CD4-positive, alpha-beta T cell treated with Interferon gamma for 1 hour (primary cell): ENCODE results near the gene SALL4.
"Not testable (repeated sequence)": the region's sequence is repeated elsewhere in the genome, so short reads cannot be mapped to it uniquely, and the experiment has no call there.

ENCODE experiments used
- DNase-seq: peaks from one replicate; pipeline ENCODE4 v3.0.0-alpha.2; 2020

The SALL4 gene

DNA sequence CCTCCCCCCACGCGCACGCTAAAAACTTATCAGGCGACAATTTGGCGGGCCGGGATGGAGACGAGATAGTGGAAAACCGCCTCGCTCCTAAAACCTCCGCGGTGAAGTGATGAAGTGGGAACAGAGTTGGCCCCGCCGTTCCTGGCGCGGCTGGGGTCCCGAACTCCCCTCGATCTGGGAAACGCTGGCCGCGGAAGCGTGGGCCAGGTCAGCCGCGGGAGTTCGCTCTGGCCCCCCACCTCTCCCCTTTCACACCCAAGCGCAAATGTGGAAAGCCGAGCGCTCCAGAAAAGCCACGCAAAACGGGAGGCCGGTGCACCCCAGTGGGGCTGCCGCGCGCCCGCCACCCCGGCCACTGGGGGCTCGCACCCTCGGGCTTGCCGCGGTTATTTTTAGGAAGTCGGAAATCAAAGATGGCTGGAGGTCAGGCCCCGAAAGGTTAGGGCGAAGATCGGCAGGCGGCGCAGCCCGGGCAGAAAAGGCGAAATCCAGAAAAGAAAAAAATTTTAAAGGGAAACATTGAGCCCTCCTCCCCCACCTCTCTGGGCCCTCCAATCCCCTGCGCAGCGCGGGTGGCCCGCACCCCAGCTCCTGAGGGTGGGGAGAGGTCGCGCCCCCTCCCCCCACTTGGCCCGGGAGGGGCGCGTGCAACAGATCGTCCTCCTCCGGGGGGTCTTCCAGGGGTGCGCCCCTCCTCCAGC is 1.0 kb downstream of the SALL4 start:
- DNase-seq: no peak

DNA sequence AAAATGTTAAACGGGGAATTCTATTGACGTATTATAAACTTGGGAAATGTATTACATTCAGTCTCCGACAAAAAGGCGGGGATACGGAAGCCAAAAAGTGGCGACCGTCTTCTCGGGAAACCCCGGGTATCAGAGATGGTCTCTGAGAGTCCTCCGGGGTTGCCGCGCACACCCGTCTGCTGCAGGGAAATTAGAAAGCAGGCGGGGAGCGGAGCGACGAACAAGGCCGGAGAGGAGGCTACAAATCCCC is 1.5 kb downstream of the SALL4 start:
- DNase-seq: no peak

DNA sequence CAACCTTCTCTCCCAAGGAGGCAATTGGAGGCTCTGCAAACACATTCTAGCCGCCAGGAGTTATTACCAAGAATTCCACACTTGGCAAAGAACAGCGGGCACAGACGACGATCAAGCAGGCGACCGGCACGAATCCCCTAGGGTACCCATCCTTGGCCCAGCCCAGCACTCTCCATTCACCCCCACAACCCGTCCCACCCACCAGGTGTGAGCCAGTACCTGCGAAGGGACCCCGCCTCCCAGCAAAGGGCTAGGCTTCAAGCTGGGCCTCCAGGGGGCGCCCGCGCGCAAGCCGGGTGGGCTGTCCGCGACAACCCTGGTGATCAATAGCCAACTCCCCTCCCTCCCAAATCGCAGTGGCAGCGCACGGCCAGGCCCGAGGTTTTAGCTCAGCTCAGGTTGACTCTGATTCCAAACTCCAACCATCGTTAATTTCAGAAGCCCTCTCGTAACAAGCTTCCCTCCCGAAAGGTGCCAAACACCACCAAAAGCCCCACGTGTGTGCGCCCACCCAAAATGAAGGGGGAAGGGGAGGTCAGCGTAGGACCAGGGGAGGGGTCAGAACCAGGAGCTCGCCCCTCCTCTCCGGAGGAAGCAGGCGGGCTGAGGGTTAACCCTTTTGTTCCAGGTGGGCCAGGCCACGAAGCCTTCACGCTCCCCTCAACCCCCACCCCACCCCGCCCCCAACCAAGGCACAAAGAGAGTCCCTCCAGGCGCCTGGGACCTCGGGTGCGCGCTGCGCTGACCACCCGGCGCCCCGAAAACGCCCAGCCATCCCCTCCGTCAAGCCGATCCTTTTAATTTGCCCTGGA is 2.1 kb downstream of the SALL4 start:
- DNase-seq: peak; percentile 24

DNA sequence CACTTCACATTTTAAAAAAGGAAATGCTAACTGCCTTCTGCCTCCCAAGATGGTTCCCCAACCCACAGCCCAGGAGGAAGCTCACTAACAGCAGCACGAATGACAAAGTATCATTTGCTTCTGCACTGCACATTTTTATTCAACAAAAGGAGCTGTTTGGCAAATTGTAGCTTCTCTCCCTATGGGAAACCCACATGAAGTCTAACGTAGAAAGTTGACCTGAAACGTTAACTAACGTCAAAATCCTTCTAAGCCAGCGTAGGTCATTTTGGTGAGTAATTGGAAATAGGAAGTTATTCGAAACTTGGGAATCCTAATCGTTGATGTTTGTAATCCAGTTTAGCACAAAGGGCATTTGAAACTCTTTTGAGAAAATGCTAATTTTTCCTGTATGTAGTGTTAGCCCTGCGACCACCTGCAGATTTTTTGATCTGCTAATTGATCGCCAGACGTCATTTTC is 2.9 kb downstream of the SALL4 start:
- DNase-seq: no peak

DNA sequence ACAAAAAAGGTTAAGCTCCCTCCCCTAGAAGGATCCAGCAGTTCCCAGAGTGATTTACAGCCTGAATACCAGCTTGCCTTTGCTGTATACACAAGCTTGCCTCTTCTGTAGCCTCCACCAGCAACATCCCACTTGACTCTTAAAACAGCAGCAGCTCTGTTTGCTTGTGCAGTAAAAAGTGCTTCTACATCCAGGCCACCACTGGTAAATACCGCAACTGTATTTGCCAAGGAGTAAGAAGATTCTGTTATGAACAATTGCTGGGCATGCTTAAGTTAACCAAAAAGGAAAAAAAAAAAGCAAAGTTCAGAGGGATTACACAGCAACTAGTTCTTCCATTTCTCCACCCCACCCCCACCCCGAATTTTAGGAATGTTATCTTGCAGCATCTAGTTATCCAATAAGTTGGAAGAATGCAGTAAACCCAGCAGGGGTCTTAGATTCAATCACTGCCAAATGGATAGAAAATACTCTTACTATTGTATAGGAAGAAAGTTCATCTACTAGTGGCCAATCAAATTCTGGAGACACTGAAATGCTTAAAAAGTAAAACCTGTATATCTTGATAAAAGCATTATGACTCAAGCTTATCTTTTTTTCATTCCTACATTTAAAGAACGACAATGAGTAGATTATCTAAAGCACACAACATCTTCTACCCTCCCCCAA is 4.8 kb downstream of the SALL4 start:
- no peak for DNase-seq

DNA sequence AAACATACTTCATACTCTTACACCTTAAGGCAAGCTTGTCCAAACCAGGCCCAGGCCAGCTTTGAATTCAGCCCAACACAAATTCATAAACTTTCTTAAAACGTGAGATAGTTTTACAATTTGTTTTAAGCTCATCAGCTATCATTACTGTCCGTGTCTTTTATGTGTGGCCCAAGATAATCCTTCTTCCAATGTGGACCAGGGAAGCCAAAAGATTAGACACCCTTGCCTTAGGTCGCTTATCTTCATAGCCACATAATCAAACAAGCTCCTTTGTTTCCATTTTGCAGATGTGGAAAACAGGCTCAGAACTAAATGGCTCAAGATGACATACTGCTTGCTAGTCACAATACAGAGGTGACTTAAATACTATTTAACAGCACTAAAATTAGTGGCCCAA is 6.0 kb downstream of the SALL4 start:
- DNase-seq: no peak

DNA sequence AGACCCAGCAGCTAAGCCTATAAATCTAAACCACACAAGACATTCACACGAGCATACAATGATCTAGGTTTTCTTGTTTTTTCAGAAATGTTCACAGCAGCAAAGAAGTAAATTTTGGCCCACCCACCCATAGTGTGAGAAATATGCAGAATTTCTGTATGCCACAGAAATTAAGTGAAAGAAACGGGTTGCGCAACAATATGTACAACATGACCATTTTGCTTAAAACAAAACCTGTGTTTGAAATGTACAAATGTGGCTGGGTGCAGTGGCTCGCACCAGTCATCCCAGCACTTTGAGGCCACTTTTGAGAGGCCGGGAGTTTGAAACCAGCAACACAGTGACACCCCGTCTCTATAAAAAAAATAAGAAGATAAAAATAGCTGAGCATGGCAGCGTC is 9.4 kb downstream of the SALL4 start:
- no peak for DNase-seq

DNA sequence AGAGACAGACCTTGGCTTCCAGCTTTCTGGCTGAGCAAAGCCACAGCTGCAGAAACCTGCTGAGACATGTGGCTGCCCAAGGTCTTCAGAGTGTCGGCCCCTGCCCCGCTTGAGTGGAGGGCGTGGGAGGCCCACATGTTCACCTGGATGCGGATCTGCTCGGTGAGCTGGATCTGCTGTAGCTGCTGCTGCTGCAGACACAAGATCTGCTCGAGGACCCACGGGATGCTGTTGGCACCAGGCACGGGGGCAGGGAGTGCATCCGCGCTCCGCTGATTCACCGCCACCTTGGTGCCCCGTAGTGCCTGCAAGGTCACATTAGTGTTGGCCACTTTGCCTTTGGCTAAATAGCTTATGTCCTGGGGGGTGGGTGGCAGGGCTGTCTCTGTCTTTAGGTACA is 10.7 kb downstream of the SALL4 start:
- no peak for DNase-seq

DNA sequence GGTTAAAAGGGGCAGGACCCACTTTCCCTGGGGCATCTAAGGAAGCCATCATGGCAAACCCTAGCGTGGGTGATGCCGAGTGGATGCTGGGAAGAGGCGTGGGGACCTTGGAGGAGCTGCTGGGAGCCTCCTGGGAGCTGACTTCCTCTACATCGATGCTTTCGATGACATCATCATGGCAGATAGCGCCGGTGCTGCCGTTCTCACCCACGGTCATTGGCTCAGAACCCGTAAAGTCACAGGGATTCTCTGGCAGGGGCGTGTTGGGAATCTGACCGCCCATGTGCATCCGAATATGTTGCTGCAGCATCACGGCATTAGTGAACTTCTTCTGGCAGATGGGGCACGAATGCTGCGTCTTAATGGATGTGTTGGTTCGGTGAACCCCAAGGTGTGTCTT is 12.1 kb downstream of the SALL4 start:
- DNase-seq: no peak

DNA sequence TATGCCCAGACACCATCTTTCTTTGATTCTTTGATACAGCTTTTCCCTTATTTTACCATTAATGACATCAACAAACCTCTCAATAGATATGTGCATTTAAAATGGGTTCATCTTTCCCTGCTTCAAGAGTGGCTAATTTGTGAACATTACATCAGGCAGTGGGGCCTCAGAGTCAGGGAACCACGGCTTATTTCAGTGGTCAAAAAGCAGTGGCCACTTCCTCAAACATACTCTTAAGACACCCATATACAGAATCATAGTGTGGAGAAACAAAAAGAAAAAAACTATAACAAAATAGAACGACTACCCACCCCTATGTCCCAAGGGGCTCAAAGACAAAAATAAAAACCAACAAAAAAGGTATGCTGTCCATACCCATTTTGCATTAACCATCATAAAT is 12.9 kb downstream of the SALL4 start:
- no peak for DNase-seq

DNA sequence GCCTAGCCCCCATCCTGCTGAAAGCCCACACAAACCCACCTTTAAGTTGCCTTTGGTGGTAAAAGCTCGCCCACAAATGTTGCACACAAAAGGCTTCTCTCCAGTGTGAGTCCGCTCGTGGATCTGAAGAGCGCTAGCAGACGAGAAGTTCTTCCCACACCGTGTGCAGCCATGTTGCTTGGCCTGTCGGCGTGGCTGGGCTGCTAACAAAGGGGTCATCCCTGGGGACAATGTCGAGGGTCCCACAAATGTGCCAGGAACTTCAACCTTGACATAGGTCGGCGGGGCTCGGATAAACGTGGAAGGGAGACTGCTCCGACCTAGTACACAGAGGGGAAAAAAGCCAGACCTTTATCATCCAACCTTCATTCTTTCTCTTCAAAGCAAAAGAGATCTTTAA is 13.5 kb downstream of the SALL4 start:
- no peak for DNase-seq

DNA sequence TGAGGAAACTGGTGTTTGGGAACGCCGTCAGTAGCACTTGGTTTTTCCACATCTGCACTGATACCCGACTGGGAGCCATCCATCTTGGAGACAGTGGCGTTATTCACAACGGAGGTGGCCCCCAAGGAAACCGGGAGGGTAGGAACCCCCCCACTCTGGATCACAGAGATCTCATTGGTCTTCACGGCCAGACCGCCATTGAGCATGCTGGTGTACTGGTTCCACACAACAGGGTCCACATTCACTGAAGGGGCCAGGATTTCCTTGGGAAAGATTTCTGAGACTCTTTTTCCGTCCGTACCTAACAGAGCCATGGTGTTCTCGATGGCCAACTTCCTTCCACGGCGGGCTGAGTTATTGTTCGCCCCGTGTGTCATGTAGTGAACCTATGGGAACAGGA is 18.0 kb downstream of the SALL4 start:
- no peak for DNase-seq

DNA sequence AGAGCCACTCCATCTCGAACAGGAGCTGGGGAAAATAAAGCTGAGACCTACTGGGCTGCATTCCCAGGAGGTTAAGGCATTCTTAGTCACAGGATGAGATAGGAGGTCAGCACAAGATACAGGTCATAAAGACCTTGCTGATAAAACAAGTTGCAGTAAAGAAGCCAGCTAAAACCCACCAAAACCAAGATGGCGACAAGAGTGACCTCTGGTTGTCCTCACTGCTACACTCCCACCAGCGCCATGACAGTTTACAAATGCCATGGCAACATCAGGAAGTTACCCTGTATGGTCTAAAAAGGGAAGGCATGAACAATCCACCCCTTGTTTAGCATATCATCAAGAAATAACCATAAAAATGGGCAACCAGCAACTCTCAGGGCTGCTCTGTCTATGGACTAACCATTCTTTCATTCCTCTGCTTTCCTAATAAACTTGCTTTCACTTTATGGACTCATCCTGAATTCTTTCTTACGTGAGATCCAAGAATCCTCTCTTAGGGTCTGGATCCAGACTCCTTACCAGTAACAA is 24.0 kb downstream of the SALL4 start:
- not testable (repeated sequence) for DNase-seq

DNA sequence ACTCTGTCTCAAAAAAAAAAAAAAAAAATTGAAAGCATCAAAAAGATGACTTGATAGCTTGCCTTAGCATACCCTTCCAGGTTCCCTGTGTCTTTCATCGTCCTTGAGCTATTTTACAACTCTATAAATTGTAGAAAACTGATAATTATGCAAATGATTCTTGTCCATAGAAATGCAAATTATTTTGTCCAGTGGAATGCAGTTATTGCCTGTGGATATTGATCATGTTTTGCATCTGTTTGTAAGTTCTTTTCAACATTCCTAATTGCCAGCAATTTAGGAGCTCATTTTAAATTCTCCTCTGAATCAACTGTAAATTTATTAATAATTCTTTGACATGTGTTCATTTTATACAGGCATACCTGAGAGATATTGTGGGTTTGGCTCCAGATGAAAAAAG is 27.1 kb downstream of the SALL4 start:
- no peak for DNase-seq

DNA sequence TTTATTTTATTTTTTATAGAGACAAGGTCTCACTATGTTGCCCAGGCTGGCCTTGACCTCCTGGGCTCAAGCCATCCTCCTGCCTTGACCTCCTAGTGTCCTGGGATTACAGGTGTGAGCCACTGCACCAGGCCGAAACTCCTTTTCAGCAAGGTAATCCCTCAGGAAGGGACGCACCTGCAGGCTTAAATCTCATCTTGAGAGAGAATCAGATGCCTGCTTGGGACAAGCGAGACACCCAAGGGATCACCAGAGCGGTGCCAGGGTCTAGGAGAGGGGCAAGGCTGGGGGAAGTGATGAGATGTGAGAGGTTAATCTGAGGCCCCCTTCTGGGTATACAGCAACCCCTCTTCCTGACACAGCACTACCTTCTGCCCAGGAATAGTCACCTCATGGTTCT is 30.1 kb downstream of the SALL4 start:
- no peak for DNase-seq

DNA sequence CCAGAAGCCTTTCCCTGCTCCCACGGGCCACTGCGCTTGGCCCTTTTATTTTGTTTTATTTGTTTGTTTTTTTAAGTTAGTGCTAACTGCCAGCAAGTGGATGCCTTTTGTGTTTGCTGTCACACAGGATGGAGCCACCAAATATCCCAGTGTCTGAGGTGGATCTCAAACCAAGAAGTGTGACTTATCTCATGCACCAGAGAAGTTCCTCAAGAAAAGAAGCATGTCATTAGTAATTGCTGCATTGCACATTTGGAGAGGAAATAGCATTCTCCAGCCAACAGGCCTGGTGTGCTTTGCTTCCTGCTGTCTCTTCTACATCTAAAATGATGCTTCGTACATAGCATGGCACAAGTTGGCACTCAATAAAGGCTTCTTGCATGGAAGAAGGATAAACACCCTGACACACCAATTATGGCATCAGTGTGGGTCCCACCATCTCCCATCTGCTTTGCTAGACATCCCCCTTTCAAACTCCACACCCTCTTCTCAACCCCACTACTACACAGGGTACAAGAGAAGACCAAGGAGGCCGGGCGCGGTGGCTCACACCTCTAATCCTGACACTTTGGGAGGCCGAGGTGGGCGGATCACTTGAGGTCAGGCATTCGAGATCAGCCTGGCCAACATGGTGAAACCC is 32.2 kb downstream of the SALL4 start:
- DNase-seq: no peak

DNA sequence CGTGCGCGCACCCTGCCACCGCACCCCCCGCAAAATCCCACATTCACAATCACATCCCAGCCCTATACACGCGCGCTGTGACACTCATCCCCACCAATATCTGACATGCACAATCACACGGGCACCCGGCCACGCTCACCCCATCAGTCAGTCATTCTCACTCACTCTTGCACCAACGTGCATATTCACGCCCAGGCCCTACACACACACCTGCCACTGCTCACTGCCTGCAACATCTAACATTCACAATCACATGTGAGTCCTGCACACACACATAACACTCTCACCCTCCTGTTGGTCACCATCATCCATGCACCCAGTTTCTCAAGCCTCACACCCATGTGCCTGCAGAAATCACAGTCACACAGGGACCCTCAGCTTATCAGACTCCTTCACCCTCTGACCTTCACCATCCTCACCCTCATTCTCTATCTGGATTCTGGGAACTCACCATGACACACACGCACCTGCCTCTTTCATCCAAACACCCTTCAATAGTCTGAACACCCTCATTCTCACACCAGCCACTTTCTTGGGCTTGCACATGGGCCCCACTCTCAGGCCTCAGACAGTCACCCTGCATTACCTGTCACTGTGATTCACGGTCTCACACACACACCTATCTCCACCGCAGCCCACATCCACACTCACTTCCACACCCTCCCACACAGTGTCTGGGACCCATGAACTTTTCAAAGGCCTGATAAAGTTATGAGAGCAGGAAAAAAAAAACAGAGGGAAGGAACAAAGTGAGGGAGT is 33.4 kb downstream of the SALL4 start:
- no peak for DNase-seq

DNA sequence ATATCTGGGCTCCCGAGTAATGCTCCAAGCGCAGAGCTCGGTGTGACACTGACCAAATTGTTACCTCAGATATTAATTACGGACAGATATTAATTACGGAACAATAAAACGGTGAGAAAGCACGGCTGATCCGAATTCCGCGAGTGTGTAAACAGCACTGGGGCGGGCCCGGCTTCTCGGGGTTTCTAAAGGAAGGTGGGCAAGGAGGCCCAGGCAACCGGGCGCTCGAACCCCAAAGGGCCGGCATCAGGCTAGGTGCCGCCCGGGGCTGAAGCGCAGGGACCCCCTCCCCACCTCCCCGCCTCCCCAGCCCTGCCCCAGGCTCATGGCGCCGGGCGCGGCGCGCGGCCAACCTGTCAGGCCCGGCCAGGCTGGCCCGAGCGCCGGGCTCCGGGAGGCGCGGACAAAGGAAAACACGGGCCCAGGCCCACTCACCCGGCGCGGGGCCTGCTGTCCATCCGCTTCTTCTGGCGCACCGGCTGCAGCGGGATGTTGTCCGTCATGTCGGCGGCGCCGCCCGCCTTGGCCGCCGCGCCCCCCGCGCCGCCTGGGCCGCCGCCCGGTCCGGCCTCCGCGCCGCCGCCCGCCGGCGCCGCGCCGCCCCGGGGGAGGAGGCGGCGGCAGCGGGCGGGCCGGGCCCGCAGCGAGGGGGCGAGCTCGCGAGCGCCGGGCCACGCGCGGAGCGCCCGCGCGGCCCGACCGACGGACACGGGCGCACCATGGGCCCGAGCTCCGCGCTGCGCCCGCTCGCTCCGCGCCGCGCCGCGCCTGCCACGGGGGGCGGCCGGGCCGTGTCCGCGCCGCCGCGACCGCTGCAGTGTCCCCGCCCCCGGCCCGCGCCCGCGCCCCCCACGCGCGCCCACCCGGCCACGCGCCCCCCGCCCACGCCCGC is 34.2 kb downstream of the SALL4 start, which contains the start of gene ATP9A:
ATP9A (minus strand) TSS at position 524 of the 892 bp plus-strand sequence; CDS start at position 503, 21 bp downstream.
- no peak for DNase-seq

DNA sequence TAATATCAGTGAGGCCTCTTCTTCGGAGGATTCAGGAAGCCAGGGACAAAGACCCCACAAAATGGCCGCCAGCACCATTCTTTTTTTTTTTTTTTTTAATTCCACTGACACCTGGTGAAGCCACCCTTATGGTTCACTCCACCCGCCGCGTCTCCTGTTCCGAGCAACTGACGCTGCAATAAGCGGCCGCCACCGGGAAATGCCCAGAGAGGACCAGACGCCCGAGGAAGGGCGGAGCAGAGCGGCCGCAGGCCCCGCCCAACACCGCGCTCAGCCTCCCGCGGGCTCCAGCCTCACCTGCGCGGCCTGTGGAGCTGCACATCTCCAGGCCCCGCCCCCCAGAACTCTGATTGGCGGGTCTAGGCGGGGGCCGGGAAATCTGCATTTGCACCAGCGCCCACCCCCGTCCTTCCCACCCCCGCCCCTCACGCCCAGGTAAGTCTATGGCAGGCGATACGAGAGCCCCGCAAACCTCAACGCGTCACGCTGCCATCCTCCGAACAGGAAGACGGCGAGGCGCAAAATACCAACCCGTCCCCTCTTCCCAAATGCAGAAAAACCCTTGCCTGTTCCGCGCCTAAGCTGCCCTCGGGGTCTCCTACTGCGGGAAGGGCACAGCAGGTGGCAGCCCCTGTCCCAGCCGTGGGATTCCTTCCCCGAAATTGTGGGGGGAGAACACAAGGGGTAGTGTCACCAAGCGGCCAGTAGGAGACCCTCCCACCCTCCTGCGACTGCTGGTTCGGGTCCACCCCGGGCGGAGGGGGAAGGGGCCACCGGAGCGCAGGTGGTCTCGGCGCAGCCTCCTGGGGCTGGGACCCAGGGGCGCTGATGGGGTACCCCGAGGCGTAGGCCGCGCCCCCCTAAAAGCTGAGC is 35.1 kb downstream of the SALL4 start:
- DNase-seq: peak; percentile 65

DNA sequence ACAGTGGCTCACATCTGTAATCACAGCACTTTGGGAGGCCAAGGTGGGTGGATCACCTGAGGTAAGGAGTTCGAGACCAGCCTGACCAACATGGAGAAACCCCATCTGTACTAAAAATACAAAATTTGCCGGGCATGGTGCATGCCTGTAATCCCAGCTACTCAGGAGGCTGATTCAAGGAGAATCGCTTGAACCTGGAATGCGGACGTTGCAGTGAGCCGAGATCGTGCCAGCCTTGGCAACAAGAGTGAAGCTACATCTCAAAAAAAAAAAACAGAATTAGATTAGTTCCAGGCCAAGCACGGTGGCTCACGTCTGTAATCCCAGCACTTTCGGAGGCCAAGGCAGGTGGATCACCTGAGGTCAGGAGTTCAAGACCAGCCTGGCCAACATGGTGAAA is 36.9 kb downstream of the SALL4 start:
- DNase-seq: not testable (repeated sequence)
